HCT116 (cell line): ENCODE measurements around the gene RNASET2. TPM values are rescaled to one million over a fixed set of nuclear protein-coding genes. Genes with fewer than 3 reads are reported as not detected.
A peak's percentile ranks its signal among the peaks of the same experiment; 100 is the strongest.

Source experiments
- ATAC-seq: fragments of 200-7000 bp; cut with Tn5 transposase; 2 replicates; pipeline ENCODE4 v1.9.1; 2020; ENCODE audit warnings: mild to moderate bottlenecking, moderate library complexity
- BruUV-seq: library from RNA; stranded (reverse); fragments of 400-500 nt; replicated peaks from 2 replicates; lab custom pipeline; 2021; lab: Mats Ljungman, UMichigan
- CTCF ChIA-PET: fragments of 300-600 bp; sonication (Branson Sonifier 250); formaldehyde crosslinking; loops from one replicate; lab custom pipeline; 2021; ENCODE audit warnings: antibody characterized with exemption; lab: Charles Lee
- POLR2A ChIA-PET: fragments of 300-600, 350-600 bp; sonication (Branson Sonifier 250); formaldehyde crosslinking; loops from one replicate; lab custom pipeline; 2021; ENCODE audit warnings: antibody characterized with exemption; lab: Charles Lee
- RAD21 ChIA-PET, 2 experiments: fragments of 300-600 bp; sonication (Branson Sonifier 250); formaldehyde crosslinking; loops; one replicate each; lab custom pipeline; 2023; ENCODE audit warnings: low total read pairs in 2 of 2; ENCODE audit not compliant: uncharacterized antibody in 2 of 2, unreplicated experiment in 2 of 2, low non-redundant PET in 1 of 2; lab: Charles Lee
- DNase-seq: peaks from one replicate; pipeline ENCODE4 v3.0.0-alpha.2; 2010; ENCODE audit warnings: low read depth, low spot score
- H2AFZ ChIP-seq: fragments of 200-600 bp; shearing (Covaris generic), sonication (generic); 2 replicates; pipeline ENCODE4 v1.6.1; 2017; ENCODE audit warnings: low read depth, mixed run types, mixed read lengths, antibody characterized with exemption, low read length; ENCODE audit not compliant: poor library complexity, severe bottlenecking
- H3K27ac ChIP-seq: 2 replicates; pipeline ENCODE4 v1.5.1; 2012; ENCODE audit warnings: low read depth, low read length
- H3K27me3 ChIP-seq: fragments of 200-600 bp; sonication (generic); 2 replicates; pipeline ENCODE4 v1.6.1; 2016; ENCODE audit warnings: mixed run types, low read length, mixed read lengths; ENCODE audit not compliant: insufficient read depth
- H3K36me3 ChIP-seq, 2 experiments: fragments of 200-500 bp in 1 of 2; fragments of 200-600 bp in 1 of 2; sonication (Bioruptor generic) in 1 of 2; sonication (generic) in 1 of 2; 2 replicates each; pipeline versions ENCODE4 v1.5.1 to v1.6.1; 2014 to 2016; ENCODE audit warnings: low read length in 2 of 2, inconsistent platforms in 1 of 2, mixed read lengths in 1 of 2, mixed run types in 1 of 2; ENCODE audit not compliant: insufficient read depth in 2 of 2, control insufficient read depth in 1 of 2
- H3K4me1 ChIP-seq, 2 experiments: fragments of 200-600 bp in 1 of 2; sonication (generic) in 1 of 2; 2 replicates each; pipeline versions ENCODE4 v1.5.1 to v1.6.1; 2012 to 2017; ENCODE audit warnings: low read length in 2 of 2, inconsistent platforms in 1 of 2, mild to moderate bottlenecking in 1 of 2, mixed read lengths in 1 of 2, mixed run types in 1 of 2, moderate library complexity in 1 of 2; ENCODE audit not compliant: insufficient read depth in 2 of 2, control insufficient read depth in 1 of 2
- H3K4me2 ChIP-seq: fragments of 200-600 bp; sonication (generic); 2 replicates; pipeline ENCODE4 v1.6.1; 2017; ENCODE audit warnings: mixed run types, low read length, mixed read lengths
- H3K4me3 ChIP-seq, 2 experiments: fragments of 200-600 bp in 1 of 2; sonication (generic) in 1 of 2; replicated peaks in 1 of 2; 2 replicates each; pipeline ENCODE4 v1.5.1; 2011 to 2016; ENCODE audit warnings: low read length in 2 of 2, control low read depth in 1 of 2, low read depth in 1 of 2, mild to moderate bottlenecking in 1 of 2, mixed read lengths in 1 of 2, mixed run types in 1 of 2
- H3K79me2 ChIP-seq: fragments of 200-600 bp; sonication (generic); 2 replicates; pipeline ENCODE4 v1.6.1; 2017; ENCODE audit warnings: mild to moderate bottlenecking, mixed run types, low read length, moderate library complexity, mixed read lengths; ENCODE audit not compliant: insufficient read depth
- H3K9ac ChIP-seq: fragments of 200-600 bp; sonication (generic); 2 replicates; pipeline ENCODE4 v1.6.1; 2016; ENCODE audit warnings: low read length, mixed read lengths
- H3K9me2 ChIP-seq: fragments of 200-600 bp; sonication (generic), shearing (Covaris generic); 2 replicates; pipeline ENCODE4 v1.6.1; 2017; ENCODE audit warnings: mixed run types, mild to moderate bottlenecking, moderate library complexity; ENCODE audit not compliant: insufficient read depth
- H3K9me3 ChIP-seq, 2 experiments: fragments of 200-500 bp in 1 of 2; fragments of 200-600 bp in 1 of 2; sonication (Bioruptor generic) in 1 of 2; sonication (generic) in 1 of 2; 2 replicates each; pipeline ENCODE4 v1.6.1; 2014 to 2017; ENCODE audit warnings: low read length in 2 of 2, mixed read lengths in 2 of 2, inconsistent platforms in 1 of 2, low read depth in 1 of 2, mild to moderate bottlenecking in 1 of 2, mixed run types in 1 of 2, moderate library complexity in 1 of 2; ENCODE audit not compliant: control insufficient read depth in 1 of 2, insufficient read depth in 1 of 2
- H4K20me1 ChIP-seq: fragments of 200-600 bp; sonication (generic), shearing (Covaris generic); 2 replicates; pipeline ENCODE4 v1.6.1; 2017; ENCODE audit warnings: mixed run types, mild to moderate bottlenecking, moderate library complexity; ENCODE audit not compliant: insufficient read depth
- ATF3 ChIP-seq: IDR thresholded peaks from 2 replicates; pipeline ENCODE4 v1.6.1; 2012
- EGR1 ChIP-seq: IDR thresholded peaks from 2 replicates; pipeline ENCODE4 v1.6.1; 2012; ENCODE audit warnings: low read depth
- EZH2 ChIP-seq: fragments of 200-600 bp; sonication (generic); IDR thresholded peaks from 2 replicates; pipeline ENCODE4 v1.6.1; 2017; ENCODE audit warnings: antibody characterized with exemption, mixed run types
- EZH2phosphoT487 ChIP-seq: fragments of 200-600 bp; IDR thresholded peaks from 2 replicates; pipeline ENCODE4 v1.6.1; 2018; ENCODE audit warnings: antibody characterized with exemption, borderline replicate concordance
- FOSL1 ChIP-seq: IDR thresholded peaks from 2 replicates; pipeline ENCODE4 v1.6.1; 2012; ENCODE audit warnings: low read depth
- MAX ChIP-seq: IDR thresholded peaks from 2 replicates; pipeline ENCODE4 v1.6.1; 2012
- POLR2A ChIP-seq: IDR thresholded peaks from 2 replicates; pipeline ENCODE4 v1.7.0; 2011; ENCODE audit warnings: borderline replicate concordance; ENCODE audit not compliant: insufficient read depth, insufficient read length; ENCODE audit errors: extremely low read depth
- RAD21 ChIP-seq: IDR thresholded peaks from 2 replicates; pipeline ENCODE4 v1.6.1; 2012; ENCODE audit warnings: low read depth, mild to moderate bottlenecking
- REST ChIP-seq: IDR thresholded peaks from 2 replicates; pipeline ENCODE4 v1.6.1; 2012; ENCODE audit warnings: low read depth
- SP1 ChIP-seq: IDR thresholded peaks from 2 replicates; pipeline ENCODE4 v1.6.1; 2012; ENCODE audit warnings: low read depth
- SRF ChIP-seq: IDR thresholded peaks from 2 replicates; pipeline ENCODE4 v1.6.1; 2012; ENCODE audit warnings: low read depth
- TCF7L2 ChIP-seq: IDR thresholded peaks from 2 replicates; pipeline ENCODE4 v1.7.0; 2011; ENCODE audit warnings: borderline replicate concordance, inconsistent platforms; ENCODE audit not compliant: insufficient read depth, insufficient read length; ENCODE audit errors: extremely low read depth
- YY1 ChIP-seq: IDR thresholded peaks from 2 replicates; pipeline ENCODE4 v1.6.1; 2011; ENCODE audit warnings: low read length, low read depth, moderate library complexity, mild to moderate bottlenecking; ENCODE audit not compliant: insufficient replicate concordance; ENCODE audit errors: extremely low read depth
- ZBTB33 ChIP-seq: IDR thresholded peaks from 2 replicates; pipeline ENCODE4 v1.6.1; 2011; ENCODE audit warnings: mild to moderate bottlenecking, low read length, moderate library complexity; ENCODE audit not compliant: insufficient replicate concordance; ENCODE audit errors: extremely low read depth
- ZFX ChIP-seq: fragments of 450-650 bp; IDR thresholded peaks from 2 replicates; pipeline ENCODE4 v1.6.1; 2017
- ZNF274 ChIP-seq: fragments of 200-500 bp; sonication (Bioruptor generic); IDR thresholded peaks from 2 replicates; pipeline ENCODE4 v1.6.1; 2014; ENCODE audit warnings: mild to moderate bottlenecking, low read depth, low read length, inconsistent platforms
- intact Hi-C: fragments of 100-400 bp; cut with micrococcal nuclease; formaldehyde crosslinking; loops from 2 replicates; pipeline ENCODE4 v1.10.0; 2022
- total RNA-seq: library from RNA; stranded (reverse); gene quantifications from one replicate; pipeline ENCODE4 v1.2.1, GENCODE V29; 2021; ENCODE audit not compliant: unreplicated experiment

Gene RNASET2
- total RNA-seq, 1 experiment from 2014 or later: 32.8 TPM

- peak overlapping the region; percentile 67 to 82 for H3K4me3 ChIP-seq
- DNase-seq (no peak), ATAC-seq (peak; percentile 58)
- TF ChIP-seq RAD21 (no peak), FOSL1 (no peak), EGR1 (no peak), EZH2phosphoT487 (no peak), ZBTB33 (no peak), MAX (no peak), YY1 (peak; percentile 1), EZH2 (no peak), SRF (no peak), ATF3 (no peak), POLR2A (no peak), ZNF274 (no peak), ZFX (peak; percentile 72; the same call in 1 of the 2 replicates), SP1 (no peak), REST (no peak), TCF7L2 (no peak)
- no peak overlapping the region for H2AFZ ChIP-seq
- peak overlapping the region; percentile 97 for H3K4me2 ChIP-seq
- no peaks in the 10 kb centered on the region for H3K79me2 ChIP-seq
- POLR2A ChIA-PET: no interaction called here
- H3K9me2 ChIP-seq: no peaks in the 10 kb centered on the region
- H3K27ac ChIP-seq: peak overlapping the region; percentile 42; the same call in 1 of the 2 replicates
- H3K27me3 ChIP-seq: no peaks in the 10 kb centered on the region
- intact Hi-C loops: no loop called here
- no TSS peak for BruUV-seq
- no peaks in the 10 kb centered on the region for H3K9me3 ChIP-seq
- no peaks in the 10 kb centered on the region for H4K20me1 ChIP-seq
- H3K4me1 ChIP-seq: peaks cover 4 to 20% of the 10 kb centered on the region in 2 experiments; a peak in 3 of 4 replicates
- 0 out of 4 replicates have a peak, but pooled peaks cover 0 to 4% of the 10 kb centered on the region in 2 experiments for H3K36me3 ChIP-seq
- CTCF ChIA-PET: interaction anchor here (2.2 kb wide), 1 partner anchor 181 kb away, joined by 7 read pairs; no protein-coding TSS in a partner anchor
- RAD21 ChIA-PET: no interaction called here
- peak overlapping the region; percentile 74 for H3K9ac ChIP-seq
Observed at GRCh38 chr6:166955865-166956443, 396 bp downstream of the RNASET2 start.
